Erythroblast (primary cell): ENCODE measurements around the gene GABBR2.

ENCODE experiments used
- DNase-seq, 2 experiments: peaks; one replicate each; lab custom pipeline; 2025; lab: John Stamatoyannopoulos, UW
- GATA1 ChIP-seq: IDR thresholded peaks from 2 replicates; pipeline ENCODE4 v1.6.1; 2011; ENCODE audit warnings: low read depth, mild to moderate bottlenecking, control low read depth, low read length, moderate library complexity
- POLR2A ChIP-seq: IDR thresholded peaks from 2 replicates; pipeline ENCODE4 v1.6.1; 2011; ENCODE audit warnings: mild to moderate bottlenecking, low read length

GABBR2 gene

GRCh38 chr9:98736226-98736625 is 27.5 kb upstream of the GABBR2 start:
- TF ChIP-seq GATA1 (no peak), POLR2A (no peak)
- DNase-seq = no peak

DNA sequence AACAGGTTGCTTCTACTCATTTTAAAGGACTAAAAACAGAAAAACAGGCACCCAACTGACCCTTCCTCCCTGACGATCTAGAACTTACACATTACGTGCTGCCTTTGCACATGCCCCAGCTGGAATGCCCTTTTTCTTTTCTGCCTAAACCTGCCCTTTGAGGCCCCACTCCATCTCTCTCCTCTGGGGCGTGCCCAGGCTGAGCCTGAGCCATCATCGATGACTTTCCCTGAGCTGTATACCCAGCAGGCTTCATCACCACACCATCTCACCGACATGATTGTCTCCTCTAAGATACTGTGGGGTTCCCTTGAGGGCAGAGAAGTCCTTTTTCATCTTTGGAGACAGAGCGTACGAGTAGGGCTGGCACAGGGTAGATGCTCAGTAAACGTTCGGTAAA is 24.1 kb upstream of the GABBR2 start:
- DNase-seq = no peak
- TF ChIP-seq GATA1 = no peak
- no peak for TF ChIP-seq POLR2A

DNA sequence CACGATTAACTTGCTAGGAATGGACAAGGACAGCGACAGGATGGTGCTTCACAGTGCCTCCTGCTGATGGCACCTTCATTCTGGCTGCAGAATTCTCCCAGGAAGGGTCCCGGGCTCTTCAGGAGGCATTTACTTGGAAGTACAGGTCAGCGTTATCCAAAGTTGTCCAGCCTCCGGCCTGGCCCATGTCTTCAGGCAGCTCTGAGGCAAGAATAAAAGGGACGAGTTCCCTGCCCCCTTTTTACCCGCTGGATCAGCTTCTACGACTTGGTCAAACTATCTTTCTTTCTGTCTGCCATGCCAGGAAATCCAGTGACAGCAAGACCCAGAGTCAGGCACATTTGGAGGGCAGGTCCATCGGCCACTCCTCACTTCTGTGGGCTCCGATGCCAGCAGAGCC is 23.4 kb upstream of the GABBR2 start:
- TF ChIP-seq GATA1 = no peak
- no peak for DNase-seq

DNA sequence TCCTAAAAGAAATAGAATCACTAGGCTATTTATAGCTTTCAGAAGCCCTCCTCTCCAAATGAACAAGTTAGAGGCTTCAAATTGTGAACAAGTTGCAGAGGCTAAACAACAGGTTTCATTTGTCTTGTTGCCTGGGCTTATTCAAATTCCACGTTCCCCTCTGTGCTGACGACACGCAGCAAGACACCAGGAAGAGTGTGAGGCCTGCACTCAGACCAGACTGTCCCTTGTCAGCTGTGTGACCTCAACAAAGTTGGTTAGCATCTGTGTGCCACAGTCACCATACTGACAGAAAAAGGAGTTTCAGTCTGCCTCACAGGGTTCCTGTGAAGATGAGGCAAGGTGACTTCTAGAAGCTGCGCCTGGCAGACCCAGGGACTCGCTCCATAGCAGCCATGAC is 22.1 kb upstream of the GABBR2 start:
- TF ChIP-seq GATA1 (no peak), POLR2A (no peak)
- no peak for DNase-seq

- TF ChIP-seq POLR2A = no peak
- no peak for TF ChIP-seq GATA1
- DNase-seq = no peak
Measured at GRCh38 chr9:98728500-98728899, 19.8 kb upstream of the GABBR2 start.

GRCh38 chr9:98727428-98727827 is 18.7 kb upstream of the GABBR2 start:
- DNase-seq = no peak
- TF ChIP-seq GATA1 (no peak), POLR2A (no peak)

DNA sequence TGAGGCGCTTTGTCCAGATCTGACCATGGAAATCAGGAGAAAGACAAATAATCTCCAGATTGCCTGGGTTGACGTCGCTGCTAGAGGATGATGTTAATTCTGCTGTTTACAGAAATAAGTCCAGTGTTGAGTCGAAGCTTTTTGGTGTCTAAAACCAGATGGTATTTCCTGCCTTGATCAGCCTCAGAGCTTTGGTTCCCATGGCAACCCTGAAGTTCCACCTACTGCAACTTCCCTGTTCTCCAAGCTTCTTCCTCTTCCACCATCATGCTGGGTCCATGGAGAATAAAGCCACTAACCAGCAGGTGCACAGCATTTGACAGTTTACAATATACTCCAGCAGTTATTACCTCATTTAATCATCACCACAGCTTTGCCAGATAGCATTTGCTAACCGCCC is 18.0 kb upstream of the GABBR2 start:
- DNase-seq = no peak
- no peak for TF ChIP-seq GATA1
- no peak for TF ChIP-seq POLR2A

- TF ChIP-seq GATA1 (no peak), POLR2A (no peak)
- DNase-seq = no peak
Measured at GRCh38 chr9:98724810-98725530, 16.2 kb upstream of the GABBR2 start.

GRCh38 chr9:98721643-98722042 is 12.9 kb upstream of the GABBR2 start:
- DNase-seq = no peak
- TF ChIP-seq GATA1 (no peak), POLR2A (no peak)

GRCh38 chr9:98720402-98720801 is 11.7 kb upstream of the GABBR2 start:
- TF ChIP-seq GATA1 (no peak), POLR2A (no peak)
- no peak for DNase-seq

DNA sequence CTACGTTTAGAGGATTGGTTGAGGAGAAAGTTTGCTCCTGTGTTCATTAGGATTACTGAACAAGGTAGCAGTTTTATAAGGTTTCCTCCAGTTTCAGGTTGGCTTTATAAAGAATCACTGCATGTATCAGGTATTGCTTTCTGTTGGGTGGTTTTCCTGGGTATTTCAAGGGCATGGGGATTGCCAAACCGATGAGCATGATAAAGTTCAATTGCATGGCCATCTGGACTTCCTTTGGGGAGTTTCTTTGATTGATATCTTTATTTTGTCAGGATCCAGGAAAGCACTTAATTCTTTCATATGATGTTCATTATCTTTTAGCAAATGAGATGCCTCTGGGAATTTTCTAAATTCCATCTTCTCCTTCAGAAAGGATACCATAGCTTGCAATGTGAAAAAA is 10.3 kb upstream of the GABBR2 start:
- DNase-seq = no peak
- TF ChIP-seq POLR2A = no peak
- TF ChIP-seq GATA1 = no peak

DNA sequence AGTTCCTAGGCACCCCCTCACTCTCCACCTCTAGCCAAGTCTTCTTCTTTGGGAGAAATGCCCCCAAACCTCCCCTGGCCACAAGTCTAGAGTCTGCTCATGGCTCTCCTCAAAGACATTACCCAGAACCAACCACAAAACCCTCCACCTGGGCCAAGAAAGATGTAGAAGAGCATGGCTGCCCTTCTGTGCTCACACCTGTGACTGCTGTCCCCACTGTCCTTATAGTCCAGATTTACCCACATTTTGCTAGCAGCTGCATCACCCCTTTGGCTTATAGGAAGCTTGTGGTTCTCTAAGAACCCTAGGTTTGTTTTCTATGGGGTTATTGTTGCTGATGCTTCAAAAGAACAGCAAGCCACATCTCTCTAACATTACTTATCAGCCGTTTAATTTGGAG is 6.1 kb upstream of the GABBR2 start:
- TF ChIP-seq GATA1 (no peak), POLR2A (no peak)
- no peak for DNase-seq

- no peak for TF ChIP-seq POLR2A
- TF ChIP-seq GATA1 = no peak
- no peak for DNase-seq
Measured at GRCh38 chr9:98712987-98713386, 4.3 kb upstream of the GABBR2 start.

- TF ChIP-seq GATA1 = no peak
- no peak for TF ChIP-seq POLR2A
- DNase-seq = peak in 1 of 2 experiments; percentile 16
Measured at GRCh38 chr9:98709968-98710965, 1.5 kb upstream of the GABBR2 start.
